ENCODE results near the gene TMED8.
"Not testable (repeated sequence)": the region's sequence is repeated elsewhere in the genome, so short reads cannot be mapped to it uniquely, and the experiment has no call there.

The TMED8 gene, protein sequence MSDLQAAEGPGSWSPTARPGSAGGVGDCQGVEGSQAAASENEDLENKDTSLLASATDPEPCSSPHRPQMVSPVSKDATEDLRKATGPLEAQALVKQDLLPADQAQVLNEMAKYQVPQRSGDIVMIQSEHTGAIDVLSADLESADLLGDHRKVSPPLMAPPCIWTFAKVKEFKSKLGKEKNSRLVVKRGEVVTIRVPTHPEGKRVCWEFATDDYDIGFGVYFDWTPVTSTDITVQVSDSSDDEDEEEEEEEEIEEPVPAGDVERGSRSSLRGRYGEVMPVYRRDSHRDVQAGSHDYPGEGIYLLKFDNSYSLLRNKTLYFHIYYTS

DNA sequence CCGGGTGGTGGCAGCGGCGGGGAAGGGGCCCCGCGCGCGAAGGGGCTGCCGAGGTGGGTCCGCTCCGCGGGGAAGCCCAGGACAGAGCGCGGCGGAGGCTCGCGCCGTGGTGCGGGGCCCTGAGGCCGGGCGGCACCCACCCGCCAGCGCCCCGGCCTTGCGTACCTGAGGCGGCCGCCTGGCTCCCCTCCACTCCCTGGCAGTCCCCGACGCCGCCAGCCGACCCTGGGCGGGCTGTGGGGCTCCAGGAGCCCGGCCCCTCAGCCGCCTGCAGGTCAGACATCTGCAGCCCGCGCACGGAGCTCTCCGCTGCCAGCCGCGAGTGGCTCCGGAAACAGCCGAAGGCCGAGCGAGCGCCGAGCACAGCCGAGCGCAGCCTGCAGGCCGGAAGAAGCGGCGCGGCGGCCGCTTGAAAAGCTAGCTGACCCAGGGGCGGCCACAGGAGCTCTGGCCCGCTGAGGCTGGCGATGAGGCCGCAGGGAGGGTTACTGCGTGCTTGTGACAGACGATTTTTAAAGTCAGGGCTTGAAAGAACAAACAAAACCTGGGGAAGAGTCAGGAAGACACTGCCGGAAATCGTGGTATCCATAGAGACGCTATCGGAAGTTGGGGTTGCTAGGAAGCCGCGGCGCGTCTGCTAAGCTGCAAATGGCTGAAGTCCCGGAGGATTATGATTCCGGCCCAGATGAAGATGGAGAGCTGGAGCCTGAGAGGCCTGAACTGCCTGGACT lies at the start of gene TMED8, which contains the start of gene SAMD15:
TMED8 (minus strand) TSS at position 324 of the 731 bp plus-strand sequence; CDS start at position 283, 41 bp downstream.
SAMD15 (plus strand) TSS at position 609 of the 731 bp plus-strand sequence; CDS start at position 649, 40 bp downstream.
- H3K36me3 Mint-ChIP-seq (ENCODE audit: low read depth) = peaks cover 25% of the 10 kb centered on the region
- H3K27ac Mint-ChIP-seq = peak within 1 kb of the TSS; percentile 89
- H3K27me3 Mint-ChIP-seq = no peaks in the 10 kb centered on the region
- no peak within 1 kb of the TSS for H3K4me3 Mint-ChIP-seq
- no peaks in the 10 kb centered on the region for H3K9me3 Mint-ChIP-seq
- DNase-seq (peak; percentile 86), ATAC-seq (peak; percentile 96)
- H3K4me1 Mint-ChIP-seq = peaks cover 42% of the 10 kb centered on the region

DNA sequence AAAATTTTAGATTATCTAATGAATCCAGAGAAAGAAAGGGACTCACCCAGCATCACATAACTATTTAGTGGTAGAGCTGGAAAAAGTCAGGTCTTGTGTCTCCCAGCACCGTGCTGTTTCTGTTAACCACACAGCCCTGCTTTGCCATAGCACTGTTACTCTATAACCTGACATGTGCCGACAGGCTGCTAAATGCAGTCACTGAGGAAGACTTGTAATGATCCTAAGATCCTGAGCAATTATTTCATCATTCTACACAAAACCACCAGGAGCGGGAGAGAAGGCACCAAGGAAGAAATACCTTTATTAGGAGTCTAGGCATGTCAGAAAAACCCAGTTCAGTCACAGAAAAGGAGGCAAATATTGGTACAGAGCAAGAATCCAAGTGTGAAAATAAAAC lies 49.5 kb upstream of the TMED8 start:
- no peak for DNase-seq
- H3K4me3 Mint-ChIP-seq = no peak overlapping the region
- peaks cover 65% of the 10 kb centered on the region for H3K36me3 Mint-ChIP-seq (ENCODE audit: low read depth)
- no peak for ATAC-seq
- no peaks in the 10 kb centered on the region for H3K27me3 Mint-ChIP-seq
- no peak overlapping the region for H3K27ac Mint-ChIP-seq
- H3K9me3 Mint-ChIP-seq = peaks cover 5% of the 10 kb centered on the region
- no peaks in the 10 kb centered on the region for H3K4me1 Mint-ChIP-seq

DNA sequence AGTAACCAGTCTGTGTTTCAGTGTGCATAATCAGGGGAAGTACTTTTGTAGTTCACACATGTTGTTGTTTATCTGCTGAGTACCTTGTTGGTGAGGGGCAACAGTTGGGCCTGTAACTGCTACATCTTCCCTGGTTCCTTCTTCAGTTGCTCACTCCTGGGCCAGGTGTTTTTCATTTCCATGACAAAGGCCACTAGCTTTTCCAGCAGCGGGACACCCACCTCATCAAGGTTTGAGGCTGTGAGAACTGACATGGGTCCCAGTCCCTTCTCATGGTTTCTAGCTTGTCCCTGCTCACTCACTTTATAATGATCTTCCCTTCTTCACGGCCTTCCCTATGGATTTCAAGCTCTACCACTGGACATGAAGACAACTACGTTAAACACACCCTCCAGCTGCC lies 48.0 kb upstream of the TMED8 start:
- ATAC-seq = no peak
- Mint-ChIP-seq H3K4me1 (no peaks in the 10 kb centered on the region), H3K9me3 (peaks cover 17% of the 10 kb centered on the region), H3K27me3 (no peaks in the 10 kb centered on the region), H3K4me3 (no peak overlapping the region), H3K27ac (no peak overlapping the region), H3K36me3 (ENCODE audit: low read depth) (peaks cover 70% of the 10 kb centered on the region)
- DNase-seq = no peak

DNA sequence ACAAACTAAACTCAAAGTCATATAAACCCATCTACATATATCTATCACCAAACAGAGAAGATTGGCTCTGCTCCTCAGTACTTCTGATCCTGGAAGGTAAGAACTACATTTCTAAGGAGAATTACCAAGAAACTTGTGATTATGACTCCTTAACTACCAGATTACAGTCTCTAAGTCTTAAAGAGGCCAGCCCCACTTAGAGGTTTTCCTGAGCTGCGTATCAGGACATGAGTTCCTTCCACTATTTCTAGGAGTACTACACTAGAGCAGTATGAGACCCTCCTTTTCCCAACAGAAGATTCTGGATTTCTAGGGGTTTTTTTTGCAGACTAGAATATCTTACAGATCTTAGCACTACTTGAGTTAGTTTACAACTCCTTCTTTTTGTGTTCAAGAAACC lies 46.5 kb upstream of the TMED8 start, which contains the start of gene NOXRED1:
NOXRED1 (minus strand) TSS at position 101 of the 400 bp plus-strand sequence. CDS start 634 bp downstream, outside the sequence.
- H3K4me1 Mint-ChIP-seq = no peaks in the 10 kb centered on the region
- H3K27ac Mint-ChIP-seq = no peak within 1 kb of the TSS
- H3K36me3 Mint-ChIP-seq (ENCODE audit: low read depth) = peaks cover 66% of the 10 kb centered on the region
- no peak for DNase-seq
- no peak for ATAC-seq
- H3K4me3 Mint-ChIP-seq = no peak within 1 kb of the TSS
- peaks cover 1% of the 10 kb centered on the region for H3K27me3 Mint-ChIP-seq
- peaks cover 27% of the 10 kb centered on the region for H3K9me3 Mint-ChIP-seq

DNA sequence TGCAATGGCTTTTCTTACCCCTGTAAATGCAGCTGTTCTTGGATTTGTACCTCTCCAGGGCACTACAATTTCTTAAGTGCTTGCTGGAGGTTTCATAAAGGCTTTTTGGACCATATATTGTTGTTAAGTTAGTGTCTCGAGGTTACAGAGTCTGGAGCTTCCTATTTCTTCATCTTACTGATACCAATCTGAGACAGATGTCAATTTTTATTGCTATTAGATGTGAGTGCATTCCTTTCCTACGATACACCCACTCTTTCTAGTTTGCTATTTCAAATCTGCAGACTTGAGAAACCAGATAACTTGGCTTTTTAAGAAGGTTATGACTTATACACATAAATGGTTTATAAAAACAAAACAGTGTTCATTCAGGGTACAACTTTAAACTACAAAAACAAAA lies 44.3 kb upstream of the TMED8 start:
- ATAC-seq (no peak), DNase-seq (no peak)
- Mint-ChIP-seq H3K9me3 (peaks cover 33% of the 10 kb centered on the region), H3K27me3 (peaks cover 1% of the 10 kb centered on the region), H3K4me3 (no peak overlapping the region), H3K4me1 (no peaks in the 10 kb centered on the region), H3K36me3 (ENCODE audit: low read depth) (peaks cover 52% of the 10 kb centered on the region), H3K27ac (no peak overlapping the region)

DNA sequence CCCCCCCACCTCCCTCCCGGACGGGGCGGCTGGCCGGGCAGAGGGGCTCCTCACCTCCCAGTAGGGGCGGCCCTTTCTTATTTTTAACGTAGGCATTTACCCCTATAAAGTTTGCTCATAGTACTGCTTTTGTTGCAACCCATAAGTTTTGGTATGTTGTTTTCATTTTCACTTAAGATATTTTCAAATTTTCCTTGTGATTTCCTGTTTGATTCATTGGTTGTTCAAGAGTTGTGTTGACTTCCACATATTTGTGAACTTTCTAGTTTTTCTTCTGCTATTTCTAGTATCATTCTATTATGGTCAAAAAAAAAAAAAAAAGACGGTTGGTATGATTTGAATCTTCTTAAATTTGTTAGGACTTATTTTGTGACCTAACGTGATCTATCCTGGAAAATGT lies 39.9 kb upstream of the TMED8 start:
- ATAC-seq = no peak
- Mint-ChIP-seq H3K4me1 (no peaks in the 10 kb centered on the region), H3K9me3 (peaks cover 32% of the 10 kb centered on the region), H3K27me3 (peaks cover 1% of the 10 kb centered on the region), H3K36me3 (ENCODE audit: low read depth) (peaks cover 21% of the 10 kb centered on the region), H3K27ac (no peak overlapping the region), H3K4me3 (no peak overlapping the region)
- DNase-seq = no peak

DNA sequence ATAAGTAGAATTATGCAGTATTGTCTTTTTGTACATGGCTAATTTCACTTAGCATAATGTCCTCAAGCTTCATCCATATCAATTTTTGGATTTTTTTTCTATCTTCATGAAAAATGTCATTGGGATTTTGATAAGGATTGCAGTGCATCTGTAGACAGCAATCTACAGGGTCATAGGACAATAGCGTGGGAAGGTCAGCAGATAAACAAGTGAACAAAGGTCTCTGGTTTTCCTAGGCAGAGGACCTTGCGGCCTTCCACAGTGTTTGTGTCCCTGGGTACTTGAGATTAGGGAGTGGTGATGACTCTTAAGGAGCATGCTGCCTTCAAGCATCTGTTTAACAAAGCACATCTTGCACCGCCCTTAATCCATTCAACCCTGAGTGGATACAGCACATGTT lies 39.2 kb upstream of the TMED8 start:
- not testable (repeated sequence) for H3K4me3 Mint-ChIP-seq, DNase-seq, H3K27me3 Mint-ChIP-seq, ATAC-seq, H3K27ac Mint-ChIP-seq, H3K4me1 Mint-ChIP-seq
- H3K9me3 Mint-ChIP-seq = peaks cover 25% of the 10 kb centered on the region
- H3K36me3 Mint-ChIP-seq (ENCODE audit: low read depth) = peaks cover 14% of the 10 kb centered on the region

DNA sequence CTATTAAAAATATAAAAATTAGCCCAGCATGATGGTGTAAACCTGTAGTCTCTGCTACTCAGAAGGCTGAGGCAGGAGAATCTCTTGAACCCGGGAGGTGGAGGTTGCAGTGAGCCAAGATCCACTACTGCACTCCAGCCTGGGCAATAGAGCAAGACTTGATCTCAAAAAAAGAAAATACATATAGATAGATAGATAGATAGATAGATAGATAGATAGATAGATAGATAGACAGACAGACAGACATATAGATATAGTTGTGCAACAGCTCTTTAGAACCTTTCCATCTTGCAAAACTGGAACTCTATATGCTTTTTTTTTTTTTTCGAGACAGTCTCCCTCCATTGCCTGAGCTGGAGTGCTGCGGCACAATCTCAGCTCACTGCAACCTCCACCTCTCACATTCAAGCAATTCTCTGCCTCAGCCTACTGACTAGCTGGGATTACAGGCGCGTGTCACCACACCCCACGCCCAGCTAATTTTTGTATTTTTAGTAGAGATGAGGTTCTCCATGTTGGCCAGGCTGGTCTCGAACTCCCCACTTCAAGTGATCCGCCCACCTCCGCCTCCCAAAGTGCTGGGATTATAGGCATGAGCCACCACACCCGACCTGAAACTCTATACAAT lies 38.6 kb upstream of the TMED8 start:
- not testable (repeated sequence) for H3K4me3 Mint-ChIP-seq

DNA sequence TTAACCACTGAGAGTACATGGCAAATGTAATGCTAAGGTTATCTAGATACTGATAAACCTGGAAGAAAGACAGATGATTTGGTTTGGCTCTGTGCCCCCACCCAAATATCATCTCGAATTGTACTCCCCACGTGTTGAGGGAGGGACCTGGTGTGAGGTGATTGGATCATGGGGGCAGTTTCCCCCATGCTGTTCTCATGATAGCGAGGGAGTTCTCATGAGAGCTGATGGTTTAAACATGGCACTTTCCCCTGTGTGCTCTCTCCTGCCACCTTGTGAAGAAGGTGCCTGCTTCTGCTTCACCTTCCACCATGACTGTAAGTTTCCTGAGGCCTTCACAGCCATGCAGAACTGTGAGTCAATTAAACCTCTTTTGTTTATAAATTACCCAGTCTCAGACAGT lies 32.2 kb upstream of the TMED8 start:
- H3K36me3 Mint-ChIP-seq (ENCODE audit: low read depth) = no peaks in the 10 kb centered on the region
- peaks cover 11% of the 10 kb centered on the region for H3K4me1 Mint-ChIP-seq
- ATAC-seq (no peak), DNase-seq (no peak)
- no peak overlapping the region for H3K27ac Mint-ChIP-seq
- no peak overlapping the region for H3K4me3 Mint-ChIP-seq
- H3K9me3 Mint-ChIP-seq = no peaks in the 10 kb centered on the region
- no peaks in the 10 kb centered on the region for H3K27me3 Mint-ChIP-seq

More for the DNA sequence above, 38.6 kb upstream of the TMED8 start:
- H3K4me1 Mint-ChIP-seq, H3K27me3 Mint-ChIP-seq, ATAC-seq, DNase-seq, H3K27ac Mint-ChIP-seq: not testable (repeated sequence)
- peaks cover 12% of the 10 kb centered on the region for H3K36me3 Mint-ChIP-seq (ENCODE audit: low read depth)
- peaks cover 22% of the 10 kb centered on the region for H3K9me3 Mint-ChIP-seq

DNA sequence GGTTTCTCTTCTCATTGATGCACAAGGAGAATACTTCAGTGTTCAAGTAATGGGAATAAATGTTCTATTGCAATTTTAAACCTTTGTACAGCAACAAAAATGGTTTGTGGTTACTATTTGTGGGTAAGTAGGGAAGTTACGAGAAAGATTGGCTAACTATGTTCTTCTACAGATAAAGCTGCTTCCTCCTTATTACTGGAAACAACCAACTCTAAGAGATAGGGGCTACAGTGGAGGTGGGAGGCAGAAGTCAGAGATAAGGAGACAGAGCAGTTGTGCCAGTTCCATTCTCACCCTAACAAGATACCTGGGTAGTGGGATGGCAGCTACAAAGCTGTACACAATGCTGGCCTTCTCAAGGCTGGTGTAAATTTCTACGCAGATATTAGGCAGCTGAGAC lies 30.3 kb upstream of the TMED8 start:
- H3K27me3 Mint-ChIP-seq = no peaks in the 10 kb centered on the region
- H3K4me1 Mint-ChIP-seq = peaks cover 11% of the 10 kb centered on the region
- H3K9me3 Mint-ChIP-seq = no peaks in the 10 kb centered on the region
- no peak for ATAC-seq
- H3K4me3 Mint-ChIP-seq = no peak overlapping the region
- DNase-seq = no peak
- no peak overlapping the region for H3K27ac Mint-ChIP-seq
- H3K36me3 Mint-ChIP-seq (ENCODE audit: low read depth) = no peaks in the 10 kb centered on the region

DNA sequence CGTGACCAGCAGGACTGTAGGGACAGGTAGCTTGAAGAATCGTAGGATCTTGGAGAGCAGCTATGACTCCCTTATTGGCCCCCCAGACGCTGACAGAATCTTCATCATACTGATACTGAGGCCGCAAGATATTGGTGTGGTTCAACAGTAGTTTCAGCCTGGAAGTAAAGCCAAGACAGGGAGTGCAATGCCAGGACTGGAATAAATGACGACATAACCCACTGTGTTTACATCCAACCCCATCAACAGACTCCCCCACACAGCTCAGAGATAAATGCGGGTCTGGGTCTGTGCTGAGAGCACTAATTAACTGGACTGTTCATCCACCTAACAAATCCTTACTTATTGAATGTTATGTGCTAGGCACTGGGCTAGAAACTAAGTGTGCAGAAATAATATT lies 29.8 kb upstream of the TMED8 start:
- ATAC-seq = peak; percentile 54
- no peak overlapping the region for H3K27ac Mint-ChIP-seq
- H3K27me3 Mint-ChIP-seq = no peaks in the 10 kb centered on the region
- no peaks in the 10 kb centered on the region for H3K36me3 Mint-ChIP-seq (ENCODE audit: low read depth)
- DNase-seq = no peak
- no peak overlapping the region for H3K4me3 Mint-ChIP-seq
- no peaks in the 10 kb centered on the region for H3K9me3 Mint-ChIP-seq
- H3K4me1 Mint-ChIP-seq = peaks cover 11% of the 10 kb centered on the region

DNA sequence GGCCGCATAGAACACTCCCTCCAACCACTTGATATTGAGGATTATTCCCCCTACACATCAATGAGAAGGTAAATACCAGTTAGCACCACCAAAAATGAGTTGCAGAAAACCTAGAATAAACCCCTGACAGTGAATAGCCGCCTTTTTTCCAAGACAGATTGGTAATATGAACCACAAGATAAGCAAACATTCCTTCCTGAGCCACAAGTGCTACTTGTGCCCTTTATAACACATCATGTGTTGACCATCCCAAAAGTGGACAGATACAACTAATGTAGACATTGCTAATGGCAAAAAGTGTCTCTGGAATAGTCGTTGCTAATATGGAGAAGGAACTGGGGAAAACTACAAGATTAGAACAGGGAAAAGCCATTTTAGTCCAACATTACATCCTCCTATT lies 29.2 kb upstream of the TMED8 start:
- H3K36me3 Mint-ChIP-seq (ENCODE audit: low read depth) = no peaks in the 10 kb centered on the region
- H3K9me3 Mint-ChIP-seq = no peaks in the 10 kb centered on the region
- H3K27ac Mint-ChIP-seq = no peak overlapping the region
- H3K4me1 Mint-ChIP-seq = peaks cover 11% of the 10 kb centered on the region
- no peaks in the 10 kb centered on the region for H3K27me3 Mint-ChIP-seq
- ATAC-seq (no peak), DNase-seq (no peak)
- no peak overlapping the region for H3K4me3 Mint-ChIP-seq

DNA sequence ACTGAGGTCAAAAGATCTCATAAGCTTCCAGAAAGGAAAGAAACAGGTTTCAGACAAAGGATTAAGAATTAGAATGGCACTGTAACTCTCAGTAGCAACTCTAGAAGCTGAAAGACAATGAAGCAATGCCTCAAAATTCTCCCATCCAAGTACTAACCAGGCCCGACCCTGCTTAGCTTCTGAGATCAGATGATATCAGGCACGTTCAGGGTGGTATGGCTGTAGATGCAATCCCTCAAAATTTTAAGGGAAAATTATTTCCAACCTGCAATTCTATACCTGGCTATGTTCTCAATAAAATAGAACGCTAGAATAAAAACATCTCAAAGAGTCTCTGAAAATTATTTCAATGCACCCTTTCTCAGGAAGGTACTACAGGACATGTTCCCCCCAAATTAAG lies 26.9 kb upstream of the TMED8 start:
- H3K36me3 Mint-ChIP-seq (ENCODE audit: low read depth) = no peaks in the 10 kb centered on the region
- DNase-seq (no peak), ATAC-seq (no peak)
- no peak overlapping the region for H3K4me3 Mint-ChIP-seq
- no peak overlapping the region for H3K27ac Mint-ChIP-seq
- H3K9me3 Mint-ChIP-seq = no peaks in the 10 kb centered on the region
- H3K4me1 Mint-ChIP-seq = peaks cover 11% of the 10 kb centered on the region
- no peaks in the 10 kb centered on the region for H3K27me3 Mint-ChIP-seq

DNA sequence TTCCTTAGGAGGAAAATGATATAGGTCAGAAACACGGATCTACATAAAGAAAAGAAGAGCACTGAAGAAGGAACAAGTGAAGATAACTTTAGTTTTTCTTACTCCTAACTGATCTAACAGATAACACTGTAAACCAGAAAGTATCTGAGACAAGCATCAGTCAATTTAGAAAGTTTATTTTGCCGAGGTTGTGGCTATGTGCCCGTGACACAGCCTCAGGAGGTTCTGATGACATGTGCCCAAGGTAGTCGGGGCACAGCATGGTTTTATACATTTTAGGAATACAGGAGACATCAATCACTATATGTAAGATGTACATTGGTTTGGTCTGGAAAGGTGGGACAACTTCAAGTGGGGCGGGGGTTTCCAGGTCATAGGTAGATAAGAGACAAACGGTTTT lies 23.3 kb upstream of the TMED8 start:
- Mint-ChIP-seq H3K27me3 (no peaks in the 10 kb centered on the region), H3K36me3 (ENCODE audit: low read depth) (no peaks in the 10 kb centered on the region), H3K4me3 (no peak overlapping the region), H3K9me3 (no peaks in the 10 kb centered on the region), H3K4me1 (no peaks in the 10 kb centered on the region), H3K27ac (no peak overlapping the region)
- ATAC-seq (no peak), DNase-seq (no peak)

DNA sequence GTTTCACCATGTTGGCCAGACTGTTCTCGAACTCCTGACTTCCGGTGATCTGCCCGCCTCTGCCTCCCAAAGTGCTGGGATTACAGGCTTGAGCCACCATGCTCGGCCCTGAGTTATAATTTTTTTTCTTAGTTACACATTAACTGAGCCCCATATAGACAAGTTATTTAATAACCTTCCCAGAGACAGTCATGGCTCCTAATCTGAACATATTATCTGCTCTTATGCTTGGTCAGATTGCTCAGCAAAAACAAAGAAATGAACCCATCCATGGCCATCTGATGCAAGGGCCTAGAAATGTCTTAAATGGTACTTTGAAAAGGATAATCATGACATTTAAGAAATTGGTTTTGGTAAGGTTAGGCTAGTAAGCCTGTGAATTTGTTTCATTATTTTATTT lies 13.3 kb upstream of the TMED8 start:
- H3K4me1 Mint-ChIP-seq = no peaks in the 10 kb centered on the region
- no peaks in the 10 kb centered on the region for H3K36me3 Mint-ChIP-seq (ENCODE audit: low read depth)
- ATAC-seq (no peak), DNase-seq (no peak)
- no peak overlapping the region for H3K27ac Mint-ChIP-seq
- H3K4me3 Mint-ChIP-seq = no peak overlapping the region
- no peaks in the 10 kb centered on the region for H3K27me3 Mint-ChIP-seq
- H3K9me3 Mint-ChIP-seq = no peaks in the 10 kb centered on the region
